ENCODE results near the gene SPG11.

- TF ChIP-seq YY1 (IDR thresholded peaks at IDR 0.05; ENCODE audit: insufficient read depth, insufficient read length), result no peak
- TF ChIP-seq ZNF274 (IDR thresholded peaks at IDR 0.05; ENCODE audit: low read depth, low read length), result no peak
- TF ChIP-seq SUZ12 (IDR thresholded peaks at IDR 0.05; ENCODE audit: extremely low read depth, insufficient read depth, insufficient read length), result no peak
Measured at GRCh38 chr15:44646460-44646859, 17.0 kb downstream of the SPG11 start.

Data from NT2/D1 (cell line).